GM19025 (cell line): ENCODE measurements around the gene TMEM117.

Experiments
- ATAC-seq: cut with Tn5 transposase; IDR thresholded peaks from one replicate; pipeline ENCODE4 v1.9.1; 2021; ENCODE audit warnings: mild to moderate bottlenecking, low read depth, moderate library complexity; ENCODE audit not compliant: unreplicated experiment

The TMEM117 gene

GRCh38 chr12:44076871-44077270, 241.0 kb downstream of the TMEM117 start:
- ATAC-seq: no peak

GRCh38 chr12:44077294-44077693, 241.4 kb downstream of the TMEM117 start:
- no peak for ATAC-seq

GRCh38 chr12:44078273-44078672, 242.4 kb downstream of the TMEM117 start:
- ATAC-seq: no peak

- no peak for ATAC-seq
Measured at GRCh38 chr12:44088647-44089046, 252.8 kb downstream of the TMEM117 start.

GRCh38 chr12:44091948-44092606, 256.2 kb downstream of the TMEM117 start:
- ATAC-seq: no peak

GRCh38 chr12:44098786-44099185, 262.9 kb downstream of the TMEM117 start:
- no peak for ATAC-seq

GRCh38 chr12:44099486-44099885, 263.6 kb downstream of the TMEM117 start:
- ATAC-seq: no peak

- no peak for ATAC-seq
Measured at GRCh38 chr12:44100264-44100663, 264.4 kb downstream of the TMEM117 start.

GRCh38 chr12:44101475-44101874, 265.6 kb downstream of the TMEM117 start:
- ATAC-seq: no peak

GRCh38 chr12:44114906-44115305, 279.0 kb downstream of the TMEM117 start:
- no peak for ATAC-seq

GRCh38 chr12:44117337-44117736, 281.5 kb downstream of the TMEM117 start:
- ATAC-seq: no peak

- no peak for ATAC-seq
Measured at GRCh38 chr12:44118946-44119345, 283.1 kb downstream of the TMEM117 start.

- no peak for ATAC-seq
Measured at GRCh38 chr12:44126806-44127205, 290.9 kb downstream of the TMEM117 start.

- no peak for ATAC-seq
Measured at GRCh38 chr12:44127966-44128710, 292.3 kb downstream of the TMEM117 start.

GRCh38 chr12:44143175-44143574, 307.3 kb downstream of the TMEM117 start:
- ATAC-seq: no peak

GRCh38 chr12:44148936-44149335, 313.1 kb downstream of the TMEM117 start:
- no peak for ATAC-seq

GRCh38 chr12:44154128-44154527, 318.2 kb downstream of the TMEM117 start:
- no peak for ATAC-seq

- no peak for ATAC-seq
Measured at GRCh38 chr12:44155358-44155757, 319.5 kb downstream of the TMEM117 start.

- no peak for ATAC-seq
Measured at GRCh38 chr12:44157359-44157758, 321.5 kb downstream of the TMEM117 start.

GRCh38 chr12:44158746-44159145, 322.9 kb downstream of the TMEM117 start:
- ATAC-seq: no peak

GRCh38 chr12:44159216-44159615, 323.3 kb downstream of the TMEM117 start:
- ATAC-seq: no peak

- no peak for ATAC-seq
Measured at GRCh38 chr12:44159862-44160261, 324.0 kb downstream of the TMEM117 start.
